HG03571 (cell line): Measurements from ENCODE around the gene GSTT2.
"Not testable (repeated sequence)": the region's sequence is repeated elsewhere in the genome, so short reads cannot be mapped to it uniquely, and the experiment has no call there.

Experiments used
- ATAC-seq: cut with Tn5 transposase; IDR thresholded peaks from one replicate; pipeline ENCODE4 v1.9.1; 2021; ENCODE audit not compliant: unreplicated experiment

Gene GSTT2

DNA sequence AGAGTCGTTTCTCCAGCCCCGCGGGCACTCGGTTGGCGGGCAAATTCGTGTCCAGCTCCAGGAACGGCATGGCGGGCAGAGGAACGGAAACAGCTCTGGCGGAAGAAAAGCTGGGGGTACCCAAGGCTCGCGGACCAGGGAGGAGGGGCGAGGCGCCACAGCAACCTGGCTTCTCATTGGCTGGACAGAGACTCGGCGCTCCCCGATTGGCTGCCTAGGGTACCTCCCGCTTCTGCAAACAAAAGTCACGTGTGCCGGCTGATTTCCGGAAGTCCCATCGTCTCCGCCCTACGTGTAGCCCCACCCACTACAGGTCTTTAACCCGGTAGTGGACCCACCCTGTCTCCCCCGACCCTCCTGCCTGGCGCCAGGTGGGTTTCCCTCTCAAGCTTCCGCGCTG is 5.6 kb upstream of the GSTT2 start, which contains the start of gene DDT:
Gene DDT (minus strand): TSS at position 97 of the 400 bp plus-strand sequence. CDS start 27 bp downstream, at position 70.
- peak; percentile 85 for ATAC-seq

GRCh38 chr22:23974836-23975352 is 5.0 kb upstream of the GSTT2 start:
- ATAC-seq = not testable (repeated sequence)

DNA sequence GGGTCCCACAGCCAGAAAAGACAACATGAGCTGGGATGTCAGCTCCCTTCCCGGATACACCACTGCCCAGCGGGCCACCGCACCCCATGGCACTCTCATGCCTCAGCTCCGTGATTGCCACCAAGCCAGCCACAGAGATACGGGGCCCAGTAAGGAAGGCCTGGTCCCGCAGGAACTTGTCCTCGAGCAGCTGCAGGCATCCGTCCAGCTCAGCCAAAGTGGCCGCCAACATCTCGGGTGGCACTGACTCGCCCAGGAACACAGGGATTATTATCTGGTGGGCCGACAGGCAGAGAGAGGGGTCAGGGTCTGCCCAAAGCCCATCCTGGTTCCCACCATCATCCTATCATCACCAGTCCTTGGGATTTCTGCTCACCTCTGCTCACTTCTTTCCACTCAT is 2.6 kb upstream of the GSTT2 start:
- ATAC-seq = not testable (repeated sequence)

GRCh38 chr22:23980567-23980966 is 633 bp downstream of the GSTT2 start:
- ATAC-seq = not testable (repeated sequence)

DNA sequence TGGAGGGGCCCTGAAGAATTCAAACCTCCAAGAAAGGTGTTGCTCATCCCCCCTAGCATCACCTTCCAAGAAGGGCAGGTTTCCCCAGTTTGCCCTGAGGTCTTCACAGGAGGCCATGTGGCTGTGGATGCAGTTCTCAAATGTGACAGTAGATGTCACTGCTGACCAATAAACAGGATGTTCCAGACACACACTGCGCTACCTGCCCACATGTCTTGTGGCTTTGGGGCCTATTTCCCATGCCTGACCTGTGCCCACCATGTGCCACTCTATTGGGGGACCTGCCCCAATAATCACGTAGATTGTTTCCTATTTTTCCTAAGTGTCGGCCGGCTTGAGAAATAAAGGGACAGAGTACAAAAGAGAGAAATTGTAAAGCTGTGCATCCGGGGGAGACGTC is 4.5 kb downstream of the GSTT2 start:
- no peak for ATAC-seq

DNA sequence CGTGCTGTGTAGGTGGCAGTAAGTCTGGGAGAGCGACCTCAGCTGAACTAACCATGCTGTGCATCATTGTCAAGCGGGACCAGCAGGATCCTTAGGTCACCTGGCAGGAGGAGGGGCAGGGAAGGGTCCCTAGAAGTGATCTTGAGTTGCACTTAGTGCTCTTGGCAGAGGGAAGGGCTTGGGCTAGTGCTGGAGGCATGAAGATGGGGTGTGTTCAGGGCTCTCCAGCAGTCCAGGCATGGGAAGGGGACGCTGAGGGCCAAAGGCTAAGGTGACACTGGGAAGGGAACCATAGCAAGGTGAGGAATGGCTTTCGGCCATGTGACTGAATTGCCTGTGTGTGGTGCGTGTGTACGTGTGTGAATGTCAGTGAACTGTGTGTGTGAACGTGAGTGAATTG is 6.2 kb downstream of the GSTT2 start:
- ATAC-seq = not testable (repeated sequence)

DNA sequence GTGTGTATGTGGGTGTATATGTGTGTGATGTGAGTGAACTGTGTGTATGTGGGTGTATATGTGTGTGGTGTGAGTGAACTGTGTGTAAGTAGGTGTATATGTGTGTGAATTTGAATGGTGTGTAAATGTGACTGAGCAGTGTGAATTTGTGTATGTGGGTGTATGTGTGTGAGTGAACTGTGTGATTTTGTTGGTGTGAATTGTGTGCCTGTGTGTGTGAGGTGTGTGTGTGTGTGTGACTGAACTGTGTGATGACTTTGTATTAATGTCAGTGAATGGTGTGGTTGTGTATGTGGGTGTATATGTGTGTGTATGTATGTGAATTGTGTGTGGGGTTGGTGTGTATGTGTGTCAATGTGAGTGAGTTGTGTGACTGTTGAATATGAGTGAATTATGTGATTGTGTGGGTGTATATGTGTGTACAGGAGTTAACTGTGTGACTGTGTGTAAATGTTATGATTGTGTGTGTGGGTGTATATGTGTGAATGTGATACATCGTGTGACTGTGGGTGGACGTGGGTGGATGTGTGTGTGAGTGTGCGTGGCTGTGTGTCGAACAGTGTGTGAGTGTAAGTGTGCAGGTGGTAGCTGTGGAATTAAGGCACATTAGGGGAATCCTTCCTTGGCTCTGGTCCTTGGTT is 6.7 kb downstream of the GSTT2 start:
- ATAC-seq = not testable (repeated sequence)

DNA sequence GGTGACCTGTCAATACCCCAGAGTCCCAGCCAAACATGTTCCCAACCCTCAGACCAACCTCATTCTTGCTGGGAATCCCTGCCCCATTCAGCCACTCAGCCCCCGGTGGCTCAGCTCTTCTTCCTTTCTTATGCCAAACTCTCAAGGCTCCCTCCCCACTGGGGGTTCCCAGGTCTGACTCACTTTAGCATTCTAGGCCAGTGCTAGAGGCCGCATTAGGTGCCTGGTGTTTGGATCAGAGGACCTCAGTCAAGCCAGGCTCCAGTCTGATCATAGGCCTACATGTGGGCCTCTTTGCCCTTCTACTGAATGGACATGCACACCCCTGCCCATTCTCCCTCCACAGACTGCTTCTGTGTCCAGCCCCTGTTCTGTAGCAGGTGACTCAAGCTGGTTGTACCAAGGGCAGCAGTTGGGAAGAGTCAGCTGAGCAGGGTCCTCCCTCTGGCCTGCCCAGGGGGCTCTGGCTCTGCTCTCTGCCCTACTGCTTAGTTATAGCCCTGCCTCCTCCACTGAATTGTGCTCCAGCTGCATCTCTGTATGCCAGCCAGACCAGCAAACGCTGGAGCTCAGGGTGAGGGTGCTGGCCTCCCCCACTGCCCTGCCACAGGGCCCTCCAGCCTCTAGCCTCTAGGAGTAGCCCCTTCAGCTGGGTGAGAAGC is 9.8 kb downstream of the GSTT2 start:
- ATAC-seq = not testable (repeated sequence)

DNA sequence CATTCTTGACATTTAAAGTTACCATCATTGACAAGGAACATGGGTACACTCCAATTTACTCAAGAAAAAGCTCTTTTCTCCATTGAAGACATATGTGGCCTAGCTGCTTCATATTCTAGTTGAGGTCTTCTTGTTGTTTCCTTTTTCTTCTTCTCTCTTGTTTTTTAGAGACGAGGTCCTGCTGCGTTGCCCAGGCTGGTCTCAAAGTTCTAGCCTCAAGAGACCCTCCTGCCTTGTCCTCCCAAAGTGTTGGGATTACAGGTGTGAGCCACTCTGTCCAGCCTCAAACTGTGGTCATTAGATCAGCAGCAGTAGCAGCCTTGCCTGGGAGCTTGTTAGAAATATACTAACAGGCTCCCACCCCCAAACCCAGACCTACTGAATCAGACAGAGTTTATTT is 13.1 kb downstream of the GSTT2 start:
- ATAC-seq = not testable (repeated sequence)

- not testable (repeated sequence) for ATAC-seq
Measured at GRCh38 chr22:23993581-23994177, 13.7 kb downstream of the GSTT2 start.

DNA sequence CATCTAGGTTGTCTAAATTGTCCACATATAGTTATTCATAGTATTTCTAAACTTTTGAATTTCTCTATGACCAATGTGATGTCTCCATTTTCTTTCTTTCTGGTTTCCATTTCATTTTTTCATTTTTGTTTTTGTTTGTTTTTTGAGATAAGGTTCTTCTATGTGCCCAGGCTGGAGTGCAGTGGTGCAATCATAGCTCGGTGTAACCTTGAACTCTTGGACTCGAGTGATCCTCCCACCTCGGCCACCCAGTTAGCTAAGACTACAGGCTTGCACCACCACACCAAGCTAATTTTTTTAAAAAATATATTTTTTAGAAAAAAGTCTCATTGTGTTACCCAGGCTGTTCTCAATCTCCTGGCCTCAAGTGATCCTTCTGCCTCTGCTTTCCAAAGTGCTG is 17.2 kb downstream of the GSTT2 start:
- ATAC-seq = no peak

DNA sequence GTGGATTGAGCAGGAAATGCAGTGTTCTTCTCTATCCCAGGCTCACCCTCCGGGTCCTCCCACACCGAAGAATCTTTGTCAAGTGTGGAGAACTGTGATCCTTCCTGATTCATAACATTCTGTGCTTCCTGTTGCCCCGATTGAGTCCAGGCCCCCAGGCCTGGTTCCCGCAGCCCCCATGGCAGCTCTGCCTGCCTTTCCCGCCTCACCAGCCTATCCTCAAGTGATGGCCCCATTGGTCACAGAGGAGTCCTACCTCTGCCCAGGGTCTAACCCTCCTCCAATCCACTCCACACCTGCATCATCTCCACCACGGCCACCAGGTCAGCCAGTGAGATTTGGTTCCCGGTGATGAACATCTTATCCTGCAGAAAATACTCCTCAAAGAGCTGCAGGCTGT is 19.8 kb downstream of the GSTT2 start:
- ATAC-seq = not testable (repeated sequence)

- no peak for ATAC-seq
Measured at GRCh38 chr22:24001314-24001713, 21.4 kb downstream of the GSTT2 start.

DNA sequence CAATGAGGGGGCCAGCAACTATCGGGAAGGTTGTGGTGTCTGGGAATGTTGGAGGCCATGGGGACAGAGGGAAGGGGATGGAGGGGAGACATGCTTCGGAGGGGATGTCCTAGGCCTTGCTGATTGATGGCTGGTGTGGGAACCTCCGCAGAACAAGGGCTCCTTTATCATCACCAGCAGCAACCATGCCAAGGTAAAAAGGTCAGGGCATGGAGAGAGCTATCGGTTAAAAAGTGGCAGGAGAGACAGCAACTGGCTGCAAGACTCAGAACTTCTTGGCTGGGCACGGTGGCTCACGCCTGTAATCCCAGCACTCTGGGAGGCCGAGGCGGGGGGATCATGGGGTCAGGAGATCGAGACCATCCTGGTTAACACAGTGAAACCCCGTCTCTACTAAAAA is 22.3 kb downstream of the GSTT2 start:
- no peak for ATAC-seq

- ATAC-seq = no peak
Measured at GRCh38 chr22:24002851-24003250, 22.9 kb downstream of the GSTT2 start.

- ATAC-seq = no peak
Measured at GRCh38 chr22:24003887-24004286, 24.0 kb downstream of the GSTT2 start.

- ATAC-seq = no peak
Measured at GRCh38 chr22:24005201-24005600, 25.3 kb downstream of the GSTT2 start, which contains the start of gene GSTT4. Gene GSTT4 (minus strand): TSS chr22:24005453. CDS start chr22:24005356, 97 bp downstream.

DNA sequence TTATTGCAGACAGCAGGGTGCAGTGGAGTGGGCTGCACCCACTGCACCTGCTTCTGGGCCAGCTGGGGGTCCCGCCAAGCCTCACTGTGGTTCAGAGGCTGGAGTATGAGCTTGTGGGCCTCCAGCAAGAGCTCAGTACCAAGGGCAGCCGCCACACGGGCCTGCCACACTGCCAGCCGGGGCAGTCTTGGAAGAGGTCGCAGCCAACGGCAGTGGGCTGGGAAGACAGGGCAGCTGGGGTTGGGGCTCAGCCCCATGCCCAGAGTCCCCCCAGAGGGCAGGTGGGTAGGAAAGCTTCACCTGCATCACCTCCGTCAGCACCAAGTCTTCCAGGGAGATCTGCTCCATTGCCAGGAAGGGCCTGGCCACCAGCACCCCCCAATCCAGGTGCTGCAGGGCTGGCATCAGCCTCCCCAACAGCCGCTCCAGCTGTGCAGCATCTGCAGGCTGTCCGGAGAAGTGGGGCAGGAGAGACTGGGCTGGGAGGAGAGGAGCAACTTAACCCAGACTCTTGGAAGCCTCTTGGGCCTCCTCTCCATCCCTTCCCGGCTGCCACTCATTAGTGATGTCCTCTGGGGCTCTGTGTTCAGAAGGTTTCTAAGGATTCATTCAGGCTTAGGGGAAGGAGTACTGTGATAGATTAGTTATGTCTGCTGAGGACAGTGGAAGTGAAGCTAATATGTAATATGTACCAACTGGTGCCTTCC is 26.4 kb downstream of the GSTT2 start:
- no peak for ATAC-seq

- ATAC-seq = no peak
Measured at GRCh38 chr22:24006914-24007214, 26.9 kb downstream of the GSTT2 start.

DNA sequence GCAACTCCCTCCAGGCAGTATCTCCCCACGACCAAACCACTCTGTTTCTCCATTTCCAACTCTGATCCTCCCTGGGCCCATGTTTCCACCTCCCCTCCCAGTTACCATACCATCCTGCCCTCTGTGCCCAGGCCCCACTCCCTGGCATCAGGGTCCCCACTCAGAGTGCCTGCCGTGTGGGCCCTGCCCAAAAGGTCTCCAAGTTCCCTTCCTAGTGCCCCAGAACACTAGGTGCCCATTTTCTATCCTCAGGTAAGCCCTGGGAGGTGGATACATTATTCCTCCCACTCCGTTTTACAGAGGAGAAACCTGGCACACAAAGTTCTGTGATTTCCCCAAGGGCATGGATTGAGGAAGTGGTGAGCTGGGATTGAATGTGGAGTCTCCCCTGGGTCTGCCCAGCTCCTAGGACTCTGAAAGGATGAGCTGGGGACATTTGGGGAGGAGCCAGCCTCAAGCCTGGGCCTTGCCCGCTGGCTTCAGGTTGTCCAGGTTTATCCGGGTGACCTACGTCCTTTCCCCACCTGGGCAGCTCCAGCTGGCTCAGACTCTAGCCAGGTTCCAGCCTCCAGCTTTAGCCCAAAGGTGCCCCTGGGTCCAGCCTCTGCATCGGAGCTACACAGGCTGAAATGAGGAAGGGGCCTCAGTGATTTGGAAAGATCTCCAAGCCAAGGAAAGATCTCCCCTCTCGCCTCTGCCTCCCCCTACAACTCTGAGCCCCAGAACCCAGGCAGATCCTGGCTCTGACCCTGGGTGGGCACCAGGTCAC is 27.5 kb downstream of the GSTT2 start:
- ATAC-seq = no peak

GRCh38 chr22:24008022-24008283 is 28.0 kb downstream of the GSTT2 start:
- ATAC-seq = no peak
